BE2C (cell line): ENCODE measurements around the gene KCNK15.

Source experiments
- DNase-seq: peaks from one replicate; pipeline ENCODE4 v3.0.0-alpha.2; 2020
- H3K27me3 ChIP-seq: fragments of 250-450 bp; sonication (Bioruptor Pico); 2 replicates; pipeline ENCODE4 v1.5.1; 2020; ENCODE audit warnings: mild to moderate bottlenecking
- H3K36me3 ChIP-seq: fragments of 250-450 bp; sonication (Bioruptor Pico); 2 replicates; pipeline ENCODE4 v1.5.1; 2020; ENCODE audit warnings: mild to moderate bottlenecking
- H3K4me1 ChIP-seq: fragments of 250-450 bp; sonication (Bioruptor Pico); 2 replicates; pipeline ENCODE4 v1.5.1; 2020
- H3K4me3 ChIP-seq: 2 replicates; pipeline ENCODE4 v1.5.1; 2011; ENCODE audit warnings: low read depth, low read length
- H3K9me3 ChIP-seq: fragments of 250-450 bp; sonication (Bioruptor Pico); 2 replicates; pipeline ENCODE4 v1.5.1; 2020
- CTCF ChIP-seq: IDR thresholded peaks from 2 replicates; pipeline ENCODE4 v1.5.1; 2012; ENCODE audit warnings: mild to moderate bottlenecking, low read depth, low read length

Gene KCNK15

DNA sequence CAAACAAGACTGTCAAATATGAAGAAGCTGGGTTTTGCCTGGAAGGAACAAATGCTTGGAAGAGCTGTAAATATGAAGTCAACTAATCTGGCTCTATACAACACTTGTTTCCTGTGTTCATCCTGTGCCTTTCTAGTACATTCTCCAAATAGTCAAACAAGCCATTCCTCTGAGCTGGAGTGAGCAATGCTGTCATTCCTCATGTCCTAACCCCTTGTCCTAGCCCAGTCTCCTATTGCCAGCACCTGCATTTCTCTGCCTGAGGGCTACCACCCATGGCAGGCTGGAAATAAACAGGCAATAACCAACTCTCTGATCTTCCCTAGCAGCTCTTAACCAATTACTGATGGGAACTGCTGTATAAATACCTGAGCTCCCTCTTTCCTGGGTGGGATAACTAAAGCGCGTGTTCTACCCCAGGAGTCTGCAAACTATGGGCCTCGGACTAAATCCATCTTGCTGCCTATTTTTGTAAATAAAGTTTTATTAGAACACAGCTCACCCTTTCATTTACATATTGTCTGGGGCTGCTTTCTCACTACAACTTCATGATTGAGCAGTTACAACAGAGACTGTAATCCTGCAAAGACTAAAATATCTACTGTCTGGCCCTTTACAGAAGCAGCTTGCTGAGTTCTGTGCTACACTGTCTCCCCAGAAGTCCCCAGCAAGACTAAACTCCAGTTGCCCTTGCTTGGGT, 51.2 kb downstream of the KCNK15 start:
- Histone ChIP-seq H3K4me3 (no peak overlapping the region), H3K4me1 (peaks cover 16% of the 10 kb centered on the region), H3K27me3 (no peaks in the 10 kb centered on the region), H3K36me3 (no peaks in the 10 kb centered on the region; the same call in 1 of the 2 replicates), H3K9me3 (no peaks in the 10 kb centered on the region)
- no peak for DNase-seq
- TF ChIP-seq CTCF, result no peak

GRCh38 chr20:44799691-44800090, 54.0 kb downstream of the KCNK15 start:
- Histone ChIP-seq H3K27me3 (no peaks in the 10 kb centered on the region), H3K4me3 (no peak overlapping the region), H3K36me3 (no peaks in the 10 kb centered on the region; the same call in 1 of the 2 replicates), H3K9me3 (no peaks in the 10 kb centered on the region), H3K4me1 (peaks cover 17% of the 10 kb centered on the region)
- no peak for DNase-seq
- no peak for TF ChIP-seq CTCF

- Histone ChIP-seq H3K27me3 (no peaks in the 10 kb centered on the region), H3K4me3 (no peak overlapping the region), H3K36me3 (no peaks in the 10 kb centered on the region), H3K4me1 (peaks cover 17% of the 10 kb centered on the region), H3K9me3 (no peaks in the 10 kb centered on the region)
- TF ChIP-seq CTCF, result peak; percentile 29; the same call in 1 of the 2 replicates
- no peak for DNase-seq
These were observed 54.9 kb downstream of the KCNK15 start for GRCh38 chr20:44800391-44801046.
